B cell (primary cell): ENCODE measurements around the gene BARHL1. TPM values are rescaled to one million over a fixed set of nuclear protein-coding genes. Genes with fewer than 3 reads are reported as not detected.

ENCODE experiments used
- ATAC-seq: fragments of 200-7000 bp; cut with Tn5 transposase; one replicate; pipeline ENCODE4 v1.10.0; 2021; ENCODE audit warnings: low read depth, mild to moderate bottlenecking, moderate number of reproducible peaks, moderate library complexity
- CTCF ChIA-PET: fragments of 350-600 bp; sonication (Branson Sonifier 250); formaldehyde crosslinking; loops from one replicate; lab custom pipeline; 2021; ENCODE audit warnings: antibody characterized with exemption, inconsistent platforms; lab: Charles Lee
- POLR2A ChIA-PET: fragments of 350-600 bp; sonication (Branson Sonifier 250); formaldehyde crosslinking; loops from one replicate; lab custom pipeline; 2021; ENCODE audit warnings: antibody characterized with exemption; lab: Charles Lee
- DNase-seq: peaks from one replicate; pipeline ENCODE4 v3.0.0; 2013
- H2AFZ ChIP-seq: 2 replicates; pipeline ENCODE4 v1.6.1; 2012; ENCODE audit warnings: mild to moderate bottlenecking, low read depth, low read length; ENCODE audit not compliant: insufficient read depth, poor library complexity, severe bottlenecking
- H3K27ac ChIP-seq, 2 donors: 1 replicate in 1 of 2; 2 replicates in 1 of 2; pipeline ENCODE4 v1.5.1; 2012 to 2013; ENCODE audit warnings: low read length in 2 of 2, mild to moderate bottlenecking in 2 of 2, moderate library complexity in 1 of 2
- H3K27me3 ChIP-seq, 4 experiments: fragments of 200-600 bp in 1 of 4; sonication (generic) in 1 of 4; replicated peaks in 1 of 4; 1 replicate in 2 of 4; 2 replicates in 2 of 4; pipeline versions ENCODE4 v1.6.1 to v1.7.0; 2013 to 2016; ENCODE audit warnings: low read length in 3 of 4, mild to moderate bottlenecking in 2 of 4, mixed read lengths in 1 of 4, moderate library complexity in 1 of 4; ENCODE audit not compliant: insufficient read depth in 4 of 4, control insufficient read depth in 3 of 4; ENCODE audit errors: control extremely low read depth in 1 of 4
- H3K36me3 ChIP-seq, 2 experiments: replicated peaks in 1 of 2; 1 replicate in 1 of 2; 2 replicates in 1 of 2; pipeline versions ENCODE4 v1.6.1 to v1.7.1; 2013; ENCODE audit warnings: low read length in 1 of 2; ENCODE audit not compliant: insufficient read depth in 2 of 2, control insufficient read depth in 1 of 2; ENCODE audit errors: control extremely low read depth in 1 of 2, extremely low read depth in 1 of 2
- H3K4me1 ChIP-seq, 2 donors: fragments of 200-600 bp in 1 of 2; sonication (generic) in 1 of 2; 1 replicate in 1 of 2; 2 replicates in 1 of 2; pipeline versions ENCODE4 v1.5.1 to v1.6.1; 2013 to 2017; ENCODE audit warnings: low read length in 2 of 2; ENCODE audit not compliant: control insufficient read depth in 2 of 2, insufficient read depth in 2 of 2
- H3K4me2 ChIP-seq: replicated peaks from 2 replicates; pipeline ENCODE3; 2012; ENCODE audit warnings: mild to moderate bottlenecking, low read depth, low read length; ENCODE audit not compliant: poor library complexity, severe bottlenecking
- H3K4me3 ChIP-seq, 5 experiments: fragments of 200-600 bp in 1 of 5; sonication (generic) in 1 of 5; 1 replicate in 3 of 5; 2 replicates in 2 of 5; pipeline versions ENCODE4 v1.5.1 to v1.7.0; 2011 to 2016; ENCODE audit warnings: low read length in 4 of 5, mild to moderate bottlenecking in 4 of 5, low read depth in 2 of 5, control low read depth in 1 of 5, moderate library complexity in 1 of 5; ENCODE audit not compliant: insufficient read depth in 1 of 5; ENCODE audit errors: control extremely low read depth in 1 of 5, extremely low read depth in 1 of 5
- H3K79me2 ChIP-seq: fragments of 200-600 bp; sonication (generic); one replicate; pipeline ENCODE4 v1.6.0; 2016; ENCODE audit warnings: low read length; ENCODE audit not compliant: control insufficient read depth, insufficient read depth
- H3K9ac ChIP-seq: fragments of 200-600 bp; sonication (generic); 2 replicates; pipeline ENCODE4 v1.6.1; 2017; ENCODE audit warnings: mild to moderate bottlenecking, low read length, moderate library complexity
- H3K9me3 ChIP-seq, 3 donors: one replicate each; pipeline versions ENCODE4 v1.6.1 to v1.7.1; 2013; ENCODE audit warnings: low read length in 2 of 3; ENCODE audit not compliant: control insufficient read depth in 2 of 3, insufficient read depth in 1 of 3; ENCODE audit errors: control extremely low read depth in 1 of 3
- H4K20me1 ChIP-seq: 2 replicates; pipeline ENCODE4 v1.6.0; 2012; ENCODE audit warnings: mild to moderate bottlenecking, low read length; ENCODE audit not compliant: insufficient read depth, control insufficient read depth, poor library complexity, severe bottlenecking
- H3K27ac Mint-ChIP-seq: one replicate; pipeline ENCODE4 v1.8.0; 2021; ENCODE audit warnings: mixed read lengths
- H3K27me3 Mint-ChIP-seq: one replicate; pipeline ENCODE4 v1.8.0; 2021; ENCODE audit warnings: mixed read lengths
- H3K4me1 Mint-ChIP-seq: one replicate; pipeline ENCODE4 v1.8.0; 2021; ENCODE audit warnings: mixed read lengths
- H3K4me3 Mint-ChIP-seq: one replicate; pipeline ENCODE4 v1.8.0; 2021; ENCODE audit warnings: mixed read lengths
- H3K9me3 Mint-ChIP-seq: one replicate; pipeline ENCODE4 v1.8.0; 2022; ENCODE audit warnings: mixed read lengths; ENCODE audit not compliant: insufficient read depth
- CTCF ChIP-seq: fragments of 200-600 bp; IDR thresholded peaks from one replicate; pipeline ENCODE4 v1.8.0; 2022; ENCODE audit warnings: antibody characterized with exemption, mild to moderate bottlenecking
- EZH2 ChIP-seq: IDR thresholded peaks from 2 replicates; pipeline ENCODE4 v1.6.1; 2012; ENCODE audit warnings: borderline replicate concordance, low read depth, mild to moderate bottlenecking, moderate library complexity, low read length; ENCODE audit not compliant: insufficient read depth, poor library complexity, severe bottlenecking
- WGBS: methylation state at CpG from one replicate; pipeline ENCODE4 v1.1.5; 2013; ENCODE audit warnings: missing lambda C conversion rate; ENCODE audit not compliant: insufficient coverage; 5-methylcytosine and 5-hydroxymethylcytosine counted together
- intact Hi-C: fragments of 100-400 bp; cut with micrococcal nuclease; formaldehyde crosslinking; loops from one replicate; pipeline ENCODE4 v1.10.0; 2022
- polyA plus RNA-seq: library from polyadenylated mRNA; depleted of rRNA; stranded (reverse); fragments of >200 nt; gene quantifications from 2 replicates; pipeline ENCODE4 v1.2.3, GENCODE V29; 2012
- total RNA-seq, 2 donors: library from RNA; stranded (reverse); fragments of 120-200 nt in 1 of 2; gene quantifications; 1 replicate in 1 of 2; 2 replicates in 1 of 2; pipeline versions ENCODE4 v1.2.3 to v1.2.4, GENCODE V29; 2013 to 2022

BARHL1 gene
- total and polyA plus RNA-seq, 2 donors (not counting 1 experiment from before 2014, with no cell fraction given), result not detected

- Histone ChIP-seq H4K20me1 (no peaks in the 10 kb centered on the region), H3K9me3 (no peaks in the 10 kb centered on the region), H3K4me1 (no peaks in the 10 kb centered on the region), H3K4me2 (no peak overlapping the region), H3K79me2 (no peaks in the 10 kb centered on the region), H2AFZ (no peak overlapping the region), H3K4me3 (no peak overlapping the region), H3K9ac (no peak overlapping the region), H3K36me3 (peaks cover 11 to 46% of the 10 kb centered on the region in 2 experiments), H3K27me3 (no peaks in the 10 kb centered on the region), H3K27ac (no peak overlapping the region)
- no peak overlapping the region for H3K4me3 Mint-ChIP-seq
- intact Hi-C loops, result no loop called here
- H3K27me3 Mint-ChIP-seq, result no peaks in the 10 kb centered on the region
- no peak overlapping the region for H3K27ac Mint-ChIP-seq
- DNase-seq, result no peak
- no peaks in the 10 kb centered on the region for H3K4me1 Mint-ChIP-seq
- WGBS, result 93% methylated on average over 3 of the region's 3 CpGs
- ATAC-seq, result no peak
- no peak for TF ChIP-seq EZH2
- TF ChIP-seq CTCF, result no peak
- ChIA-PET POLR2A (no interaction called here), CTCF (no interaction called here)
- no peaks in the 10 kb centered on the region for H3K9me3 Mint-ChIP-seq
Observed at GRCh38 chr9:132630811-132631210, 48.4 kb downstream of the BARHL1 start.

- no peak for TF ChIP-seq EZH2
- no peak for TF ChIP-seq CTCF
- no peaks in the 10 kb centered on the region for H3K27me3 ChIP-seq
- H3K79me2 ChIP-seq, result no peaks in the 10 kb centered on the region
- no peak overlapping the region for H3K4me2 ChIP-seq
- no peaks in the 10 kb centered on the region for H3K4me1 ChIP-seq
- DNase-seq, result no peak
- intact Hi-C loops, result no loop called here
- Mint-ChIP-seq H3K4me3 (no peak overlapping the region), H3K27me3 (no peaks in the 10 kb centered on the region), H3K9me3 (no peaks in the 10 kb centered on the region), H3K27ac (no peak overlapping the region), H3K4me1 (no peaks in the 10 kb centered on the region)
- no peak overlapping the region for H3K4me3 ChIP-seq
- H2AFZ ChIP-seq, result no peak overlapping the region
- no peak overlapping the region for H3K27ac ChIP-seq
- ChIA-PET CTCF (no interaction called here), POLR2A (no interaction called here)
- peaks cover 11 to 46% of the 10 kb centered on the region in 2 experiments for H3K36me3 ChIP-seq
- H3K9ac ChIP-seq, result no peak overlapping the region
- no peaks in the 10 kb centered on the region for H4K20me1 ChIP-seq
- H3K9me3 ChIP-seq, result no peaks in the 10 kb centered on the region
- WGBS, result 100% methylated on average over 2 of the region's 5 CpGs
- no peak for ATAC-seq
Observed at GRCh38 chr9:132631280-132631679, 48.9 kb downstream of the BARHL1 start.
